ENCODE measurements around the gene RHBG. TPM values are rescaled to one million over a fixed set of nuclear protein-coding genes. Genes with fewer than 3 reads are reported as not detected.

RHBG gene
- polyA plus RNA-seq, 1 donor from 2014 or later: not detected

- no peaks in the 10 kb centered on the region for H4K20me1 ChIP-seq (ENCODE audit: insufficient read depth)
- H3K4me3 ChIP-seq (ENCODE audit: low read length): no peak overlapping the region
- H3K27ac ChIP-seq (ENCODE audit: low read length): no peak overlapping the region
- H3K4me2 ChIP-seq (ENCODE audit: low read length): no peak overlapping the region
- no peaks in the 10 kb centered on the region for H3F3A ChIP-seq (ENCODE audit: insufficient read depth, low read length, poor library complexity, severe bottlenecking)
- H2AFZ ChIP-seq (ENCODE audit: low read depth, low read length): no peak overlapping the region
- H3K79me2 ChIP-seq (replicated peaks; ENCODE audit: insufficient read depth, low read length): no peaks in the 10 kb centered on the region
- peaks cover 79% of the 10 kb centered on the region for H3K27me3 ChIP-seq (ENCODE audit: insufficient read depth, low read depth, low read length)
- no peak overlapping the region for H3K9ac ChIP-seq (ENCODE audit: low read length)
- TF ChIP-seq RAD21 (conservative IDR thresholded peaks at IDR 0.05) (no peak), POLR2AphosphoS5 (IDR thresholded peaks at IDR 0.05) (no peak), SMC3 (conservative IDR thresholded peaks at IDR 0.05; ENCODE audit: poor library complexity) (no peak), EP300 (conservative IDR thresholded peaks at IDR 0.05; ENCODE audit: poor library complexity, severe bottlenecking) (no peak), CTCF (IDR thresholded peaks at IDR 0.05; ENCODE audit: poor library complexity, severe bottlenecking) (no peak), EZH2 (IDR thresholded peaks at IDR 0.05; ENCODE audit: borderline replicate concordance, insufficient read depth, low read length, poor library complexity, severe bottlenecking) (no peak), TAF1 (IDR thresholded peaks at IDR 0.05; ENCODE audit: low read depth) (no peak), MXI1 (conservative IDR thresholded peaks at IDR 0.05; ENCODE audit: poor library complexity, severe bottlenecking) (no peak)
- TF ChIP-seq, protein P1, sequence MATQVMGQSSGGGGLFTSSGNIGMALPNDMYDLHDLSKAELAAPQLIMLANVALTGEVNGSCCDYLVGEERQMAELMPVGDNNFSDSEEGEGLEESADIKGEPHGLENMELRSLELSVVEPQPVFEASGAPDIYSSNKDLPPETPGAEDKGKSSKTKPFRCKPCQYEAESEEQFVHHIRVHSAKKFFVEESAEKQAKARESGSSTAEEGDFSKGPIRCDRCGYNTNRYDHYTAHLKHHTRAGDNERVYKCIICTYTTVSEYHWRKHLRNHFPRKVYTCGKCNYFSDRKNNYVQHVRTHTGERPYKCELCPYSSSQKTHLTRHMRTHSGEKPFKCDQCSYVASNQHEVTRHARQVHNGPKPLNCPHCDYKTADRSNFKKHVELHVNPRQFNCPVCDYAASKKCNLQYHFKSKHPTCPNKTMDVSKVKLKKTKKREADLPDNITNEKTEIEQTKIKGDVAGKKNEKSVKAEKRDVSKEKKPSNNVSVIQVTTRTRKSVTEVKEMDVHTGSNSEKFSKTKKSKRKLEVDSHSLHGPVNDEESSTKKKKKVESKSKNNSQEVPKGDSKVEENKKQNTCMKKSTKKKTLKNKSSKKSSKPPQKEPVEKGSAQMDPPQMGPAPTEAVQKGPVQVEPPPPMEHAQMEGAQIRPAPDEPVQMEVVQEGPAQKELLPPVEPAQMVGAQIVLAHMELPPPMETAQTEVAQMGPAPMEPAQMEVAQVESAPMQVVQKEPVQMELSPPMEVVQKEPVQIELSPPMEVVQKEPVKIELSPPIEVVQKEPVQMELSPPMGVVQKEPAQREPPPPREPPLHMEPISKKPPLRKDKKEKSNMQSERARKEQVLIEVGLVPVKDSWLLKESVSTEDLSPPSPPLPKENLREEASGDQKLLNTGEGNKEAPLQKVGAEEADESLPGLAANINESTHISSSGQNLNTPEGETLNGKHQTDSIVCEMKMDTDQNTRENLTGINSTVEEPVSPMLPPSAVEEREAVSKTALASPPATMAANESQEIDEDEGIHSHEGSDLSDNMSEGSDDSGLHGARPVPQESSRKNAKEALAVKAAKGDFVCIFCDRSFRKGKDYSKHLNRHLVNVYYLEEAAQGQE (IDR thresholded peaks at IDR 0.05; ENCODE audit: borderline replicate concordance): no peak
- H3K9me2 ChIP-seq (ENCODE audit: insufficient read depth, low read length): no peaks in the 10 kb centered on the region
- H3K36me3 ChIP-seq (ENCODE audit: insufficient read depth, low read length): no peaks in the 10 kb centered on the region
- no peaks in the 10 kb centered on the region for H3K9me3 ChIP-seq (ENCODE audit: low read length)
These were observed 48.0 kb downstream of the RHBG start for GRCh38 chr1:156416993-156417392.

DNA sequence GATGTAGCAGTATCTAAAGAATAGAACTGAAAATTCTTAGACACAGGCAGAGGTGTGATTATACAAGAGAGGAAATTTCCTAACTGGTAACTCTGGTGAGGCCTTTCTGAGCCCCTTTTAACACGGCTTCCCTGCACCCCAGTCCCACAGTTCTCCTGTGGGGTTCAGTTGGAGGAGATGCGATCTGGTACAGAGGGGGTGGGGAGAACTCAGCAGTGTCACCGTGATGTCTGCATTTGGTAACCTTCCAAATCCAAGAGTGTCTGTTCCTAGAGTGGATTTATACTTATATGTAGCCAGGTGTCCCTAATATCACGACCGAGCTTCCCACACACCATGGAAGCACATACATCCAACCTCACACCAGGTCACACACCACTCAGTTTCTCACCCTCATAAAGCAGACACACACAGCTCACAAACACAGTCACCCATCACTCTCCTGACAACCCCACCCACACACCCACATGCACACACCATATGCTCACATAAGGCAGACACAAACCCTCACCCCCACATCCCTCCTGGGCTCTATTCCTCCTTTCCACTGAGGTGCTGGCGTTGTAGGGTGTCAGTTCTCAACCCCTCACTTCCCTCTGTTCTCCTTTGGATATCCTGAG, 48.5 kb downstream of the RHBG start:
- Histone ChIP-seq H3K9ac (ENCODE audit: low read length) (no peak overlapping the region), H4K20me1 (ENCODE audit: insufficient read depth) (no peaks in the 10 kb centered on the region), H3K4me3 (ENCODE audit: low read length) (no peak overlapping the region)

More for the DNA sequence above, 48.5 kb downstream of the RHBG start:
- no peaks in the 10 kb centered on the region for H3K9me3 ChIP-seq (ENCODE audit: low read length)
- H3K27me3 ChIP-seq (ENCODE audit: insufficient read depth, low read depth, low read length): peaks cover 84% of the 10 kb centered on the region
- no peaks in the 10 kb centered on the region for H3F3A ChIP-seq (ENCODE audit: insufficient read depth, low read length, poor library complexity, severe bottlenecking)
- H3K79me2 ChIP-seq (replicated peaks; ENCODE audit: insufficient read depth, low read length): no peaks in the 10 kb centered on the region
- H2AFZ ChIP-seq (ENCODE audit: low read depth, low read length): no peak overlapping the region
- no peaks in the 10 kb centered on the region for H3K36me3 ChIP-seq (ENCODE audit: insufficient read depth, low read length)
- no peak overlapping the region for H3K4me2 ChIP-seq (ENCODE audit: low read length)
- no peaks in the 10 kb centered on the region for H3K9me2 ChIP-seq (ENCODE audit: insufficient read depth, low read length)
- H3K27ac ChIP-seq (ENCODE audit: low read length): no peak overlapping the region
- no peak for TF ChIP-seq CTCF (IDR thresholded peaks at IDR 0.05; ENCODE audit: poor library complexity, severe bottlenecking)
- no peak for TF ChIP-seq RAD21 (conservative IDR thresholded peaks at IDR 0.05)
- no peak for TF ChIP-seq SMC3 (conservative IDR thresholded peaks at IDR 0.05; ENCODE audit: poor library complexity)
- TF ChIP-seq EP300 (conservative IDR thresholded peaks at IDR 0.05; ENCODE audit: poor library complexity, severe bottlenecking): no peak
- TF ChIP-seq MXI1 (conservative IDR thresholded peaks at IDR 0.05; ENCODE audit: poor library complexity, severe bottlenecking): no peak
- TF ChIP-seq, protein P1 (IDR thresholded peaks at IDR 0.05; ENCODE audit: borderline replicate concordance): no peak
- no peak for TF ChIP-seq TAF1 (IDR thresholded peaks at IDR 0.05; ENCODE audit: low read depth)
- no peak for TF ChIP-seq POLR2AphosphoS5 (IDR thresholded peaks at IDR 0.05)
- TF ChIP-seq EZH2 (IDR thresholded peaks at IDR 0.05; ENCODE audit: borderline replicate concordance, insufficient read depth, low read length, poor library complexity, severe bottlenecking): no peak

All from neural cell (in vitro differentiated cells).